Astrocyte (in vitro differentiated cells and primary cell): ENCODE measurements around the gene DOCK3.

Experiments
- CTCF ChIP-seq: IDR thresholded peaks from 2 replicates; pipeline ENCODE4 v1.5.1; 2011; ENCODE audit warnings: low read depth, mild to moderate bottlenecking, inconsistent platforms, low read length, moderate library complexity; ENCODE audit not compliant: insufficient read depth
- EZH2 ChIP-seq: IDR thresholded peaks from 2 replicates; pipeline ENCODE4 v1.6.1; 2012; ENCODE audit warnings: mild to moderate bottlenecking, low read length, inconsistent platforms; ENCODE audit not compliant: insufficient read depth

DNA sequence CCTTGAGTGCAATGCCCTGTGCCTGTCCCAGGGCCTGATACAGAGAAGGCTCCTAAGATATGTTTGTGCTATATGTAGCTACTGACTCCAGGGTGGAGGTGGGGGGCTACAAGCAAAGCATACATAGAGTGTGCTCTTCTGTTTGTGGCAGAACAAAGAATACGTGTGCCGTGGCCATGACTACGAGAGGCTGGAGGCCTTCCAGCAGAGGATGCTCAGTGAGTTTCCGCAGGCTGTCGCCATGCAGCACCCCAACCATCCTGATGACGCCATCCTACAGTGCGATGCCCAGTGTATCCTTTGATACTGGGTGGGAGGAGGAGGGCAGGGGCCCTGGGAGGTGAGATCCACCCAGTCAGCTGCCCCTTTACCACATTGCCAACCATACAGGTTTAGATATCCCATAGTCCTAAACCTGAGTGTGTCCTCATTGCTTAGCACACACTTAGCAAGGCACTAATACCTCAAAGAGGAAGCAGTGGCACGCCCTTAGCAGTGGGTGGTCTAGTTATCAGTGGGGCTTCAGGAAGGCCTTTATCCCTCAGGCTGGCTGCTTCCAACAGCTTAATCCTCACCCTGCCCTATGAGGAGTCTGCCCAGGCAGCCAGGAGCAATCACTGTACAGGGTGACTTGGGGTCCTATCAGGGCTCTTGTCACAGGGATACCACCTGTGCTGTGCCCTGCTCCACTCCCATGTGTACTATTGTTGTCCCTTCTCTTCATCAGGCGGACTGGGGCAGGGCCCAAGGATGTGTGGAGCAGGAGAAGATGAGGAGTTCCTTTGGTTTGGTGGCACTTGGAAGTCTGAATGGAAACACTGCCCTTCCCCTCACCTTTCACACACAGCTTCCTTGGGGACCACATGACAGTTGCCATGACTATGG, 680.2 kb downstream of the DOCK3 start:
- TF ChIP-seq CTCF (no peak), EZH2 (no peak)
